EH (cell line): ENCODE data around the gene WDR48.

ENCODE experiments used
- DNase-seq: peaks from one replicate; pipeline ENCODE4 v3.0.0-alpha.2; 2015; ENCODE audit warnings: low read depth

Gene WDR48

DNA sequence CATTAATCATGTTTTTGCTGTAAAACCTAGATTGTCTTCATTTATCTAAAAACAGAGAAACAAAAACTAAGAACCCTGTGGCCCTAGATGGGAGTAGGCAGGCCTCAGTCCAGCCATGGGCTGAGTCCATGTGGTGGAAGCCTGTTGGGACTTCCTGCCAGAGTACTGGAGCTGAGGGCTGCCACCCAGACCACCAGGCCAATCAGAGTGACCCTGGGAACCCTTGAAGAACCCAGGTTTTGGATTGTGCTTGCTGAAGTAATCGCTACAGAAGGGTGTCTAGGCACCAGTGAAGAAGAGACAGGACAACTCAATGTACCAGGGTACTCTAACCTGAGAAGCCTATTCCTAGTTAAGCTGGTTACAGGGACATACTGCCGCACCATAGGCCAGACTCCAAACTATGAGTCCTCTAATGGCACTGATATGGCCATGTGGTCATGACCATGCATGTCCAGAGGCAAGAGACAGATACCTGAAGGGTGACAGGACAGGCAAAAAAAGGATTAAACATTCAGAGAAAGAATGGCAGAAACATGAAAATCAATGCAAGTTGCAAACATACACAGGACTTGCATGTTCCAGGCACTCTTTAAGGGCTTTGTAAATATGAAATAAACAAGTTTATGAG lies 88.6 kb downstream of the WDR48 start:
- no peak for DNase-seq

DNA sequence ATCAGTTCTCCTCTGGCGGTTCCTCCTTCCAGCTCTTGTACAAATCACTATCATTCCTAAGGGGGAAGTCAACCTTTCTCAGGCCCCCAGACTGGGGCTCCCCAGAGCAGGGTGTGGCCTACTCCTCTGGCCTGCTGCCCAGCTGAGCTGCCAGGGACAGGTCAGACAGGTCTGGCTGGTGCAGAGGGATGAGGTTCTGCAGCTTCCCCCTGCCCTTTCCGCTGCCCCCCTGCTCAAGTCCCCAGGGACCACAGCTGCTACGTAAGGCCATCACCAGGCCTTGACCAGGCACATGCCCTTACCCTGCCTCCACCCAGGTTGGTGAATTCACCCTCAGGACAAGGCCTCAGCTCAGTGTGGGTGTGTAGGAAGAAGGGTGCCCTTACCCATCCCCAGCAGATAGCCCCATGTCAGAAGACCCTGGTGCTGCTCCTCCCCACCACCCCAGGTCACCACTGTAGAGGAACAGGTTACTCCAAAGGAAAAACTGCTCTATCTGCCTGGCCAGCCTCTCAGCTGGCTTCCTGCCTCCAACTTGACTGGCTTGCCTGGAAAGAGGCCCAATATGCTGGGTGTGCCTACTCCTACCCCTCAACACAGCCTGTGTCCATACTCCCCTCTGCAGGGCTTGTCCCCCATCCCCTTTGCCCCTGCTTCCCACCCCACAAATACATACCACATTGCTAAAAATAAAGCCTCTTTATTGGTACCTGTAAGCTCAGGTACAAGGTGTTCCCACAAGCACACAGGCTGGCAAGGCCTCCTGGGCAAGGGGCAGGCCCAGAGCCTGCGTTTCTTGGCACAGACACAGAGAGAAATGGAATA lies 89.6 kb downstream of the WDR48 start:
- DNase-seq: peak; percentile 53

DNA sequence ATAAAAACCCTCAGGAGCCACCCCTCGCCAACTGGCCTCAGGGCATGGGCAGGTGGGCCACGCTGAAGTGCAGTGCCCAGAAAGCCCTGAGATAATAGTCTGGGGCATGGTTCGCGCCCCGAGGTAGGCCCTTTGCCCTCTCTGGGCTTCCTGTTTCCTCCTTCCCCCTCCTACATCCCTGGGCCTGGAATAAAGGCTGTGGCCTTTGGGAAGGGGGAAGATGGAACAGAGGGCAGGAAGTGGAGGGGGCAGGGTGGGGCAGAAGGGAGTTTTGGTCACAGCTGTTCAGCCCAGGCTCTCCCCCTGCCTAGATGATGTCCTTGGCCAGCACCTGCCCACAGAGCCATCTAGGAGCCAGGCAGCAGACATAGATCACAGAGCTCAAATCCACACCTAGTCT lies 90.3 kb downstream of the WDR48 start:
- no peak for DNase-seq

DNA sequence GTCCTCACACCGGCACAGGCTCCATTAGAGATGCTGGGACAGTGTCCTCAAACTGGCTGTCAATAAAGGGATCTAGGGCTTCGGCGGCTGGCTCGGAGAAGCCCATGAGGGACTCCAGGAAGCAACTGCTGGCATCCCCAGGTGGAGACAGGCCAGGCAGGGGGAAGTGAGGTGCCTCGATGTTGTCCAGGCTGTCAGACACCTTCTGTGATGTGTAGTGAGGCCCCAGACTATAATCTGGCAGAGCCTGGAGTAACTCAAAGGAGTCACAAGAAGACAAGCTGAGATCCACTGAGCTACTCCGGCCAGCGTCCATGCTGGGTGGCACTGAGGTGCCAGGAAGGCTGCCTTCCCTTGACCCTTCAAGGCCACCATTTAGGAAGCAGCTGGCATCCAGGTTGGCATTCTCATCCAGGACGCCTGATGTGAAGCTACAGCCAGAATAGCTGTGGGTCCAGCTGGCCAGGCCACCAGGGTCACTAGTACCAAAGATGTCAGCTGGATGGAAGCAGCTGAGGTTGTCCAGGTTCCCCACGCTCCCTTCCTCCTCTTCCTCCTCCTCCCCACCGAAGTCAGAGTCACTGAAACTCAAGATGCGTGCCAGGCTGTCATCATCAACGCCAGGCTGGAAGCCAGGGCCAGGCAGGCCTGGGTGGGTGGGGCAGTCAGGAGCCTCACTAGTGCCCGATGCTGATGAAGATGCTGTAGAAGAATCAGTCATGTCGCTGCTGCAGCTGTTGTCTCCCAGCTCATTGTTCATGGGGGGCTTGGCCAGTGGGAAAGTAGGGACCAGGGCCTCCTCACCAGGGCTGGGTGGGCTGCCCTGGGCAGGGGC lies 91.5 kb downstream of the WDR48 start:
- no peak for DNase-seq

DNA sequence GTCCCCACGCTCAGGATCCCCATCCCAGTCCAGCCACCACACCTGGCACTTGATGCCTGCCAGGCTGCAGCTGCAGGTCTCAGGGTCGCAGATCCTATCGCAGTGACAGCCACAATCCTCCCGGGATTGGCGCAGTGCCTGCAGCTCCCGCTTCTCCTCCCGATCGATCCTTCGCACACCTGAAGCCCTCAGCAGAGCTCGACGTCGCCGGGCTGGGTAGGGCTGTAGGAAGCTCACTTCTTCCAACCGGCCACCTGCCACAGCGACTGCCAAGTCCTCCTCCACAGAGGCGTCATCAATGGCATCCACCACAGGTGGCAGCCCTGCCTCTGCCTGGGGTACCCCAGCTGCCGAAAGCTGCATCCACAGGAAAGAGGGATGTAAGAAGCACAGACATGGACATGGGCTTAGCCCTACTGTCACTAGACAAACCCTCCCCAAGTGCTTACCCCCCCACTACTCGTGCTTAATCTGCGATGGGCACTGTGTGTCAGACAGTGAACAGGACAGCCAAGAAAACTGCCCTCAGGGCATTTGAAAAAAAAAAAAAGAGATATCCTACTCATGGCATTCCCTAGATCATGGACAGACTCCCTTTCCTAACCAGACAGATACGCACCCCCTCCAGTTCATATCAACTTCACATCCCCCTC lies 92.4 kb downstream of the WDR48 start:
- DNase-seq: peak; percentile 39

DNA sequence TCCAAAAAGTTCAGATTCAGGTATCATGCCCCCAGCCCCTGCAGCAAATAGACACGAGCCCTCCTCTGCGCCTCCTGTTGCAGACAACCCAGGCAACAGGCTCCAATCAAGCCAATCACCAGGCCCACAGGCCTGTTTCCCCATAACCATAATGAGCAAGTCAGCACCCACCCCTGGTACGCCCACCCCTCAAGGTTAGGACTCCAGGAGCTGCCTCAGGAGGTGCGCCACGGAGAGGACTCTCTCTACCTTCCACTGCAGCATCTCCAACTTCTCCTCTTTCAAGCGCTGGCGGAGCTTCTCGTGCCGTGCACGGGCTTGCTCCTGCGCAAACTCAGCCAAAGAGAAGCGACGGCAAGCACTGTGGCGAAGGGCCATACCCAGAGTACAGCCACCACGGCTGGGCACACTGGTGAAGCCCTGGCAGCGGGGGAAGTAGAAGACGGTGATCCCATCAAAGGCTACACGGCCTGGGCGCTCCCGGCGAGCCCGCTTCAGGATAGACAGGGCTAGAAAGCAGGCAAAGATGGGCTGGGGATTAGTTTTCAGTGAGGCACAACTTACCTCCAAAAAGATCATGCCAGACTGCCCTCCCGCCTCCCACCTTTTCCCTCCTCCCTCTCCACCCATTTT lies 93.0 kb downstream of the WDR48 start:
- DNase-seq: no peak

DNA sequence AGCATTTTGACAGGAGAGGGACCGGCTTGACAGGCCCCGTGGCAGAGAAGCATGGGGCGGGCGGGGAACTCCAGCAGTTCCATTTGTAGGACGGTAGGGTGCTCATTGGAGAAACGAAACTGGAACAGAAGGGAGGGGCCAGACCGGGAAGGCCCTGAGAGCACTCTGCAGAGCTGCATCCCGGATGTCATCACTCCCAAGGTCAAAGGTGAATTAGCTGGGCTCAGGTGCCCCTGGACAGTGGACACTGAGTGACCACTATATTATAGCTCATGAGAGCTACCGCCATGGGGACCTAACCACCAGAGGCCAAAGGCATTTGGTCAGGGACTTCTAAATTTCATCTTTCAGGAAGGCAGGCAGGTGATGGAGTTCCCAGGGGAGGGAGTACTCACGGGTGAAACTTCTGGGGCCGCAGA lies 94.3 kb downstream of the WDR48 start:
- peak; percentile 27 for DNase-seq
